Lung (tissue), 12 donors: Measurements from ENCODE around the gene RPH3AL. TPM values are rescaled to one million over a fixed set of nuclear protein-coding genes. Genes with fewer than 3 reads are reported as not detected.

ENCODE experiments used
- ATAC-seq: fragments of 200-7000 bp; cut with Tn5 transposase; one replicate; pipeline ENCODE4 v1.9.1; 2020; ENCODE audit warnings: moderate number of reproducible peaks; ENCODE audit not compliant: insufficient read depth, low FRiP score
- DNase-seq, 3 donors: peaks; one replicate each; pipeline ENCODE4 v3.0.0-alpha.2; 2013 to 2017
- H3K27ac ChIP-seq, 2 donors: one replicate each; pipeline ENCODE4 v1.5.1; 2013; ENCODE audit warnings: mild to moderate bottlenecking in 2 of 2, moderate library complexity in 2 of 2, control low read depth in 1 of 2, inconsistent platforms in 1 of 2, low read depth in 1 of 2, low read length in 1 of 2
- H3K27me3 ChIP-seq, 3 donors: one replicate each; pipeline ENCODE4 v1.5.1; 2013; ENCODE audit warnings: low read length in 2 of 3; ENCODE audit not compliant: control insufficient read depth in 3 of 3, insufficient read depth in 3 of 3
- H3K36me3 ChIP-seq, 4 donors: one replicate each; pipeline ENCODE4 v1.5.1; 2013; ENCODE audit warnings: low read length in 4 of 4, mild to moderate bottlenecking in 1 of 4, moderate library complexity in 1 of 4; ENCODE audit not compliant: control insufficient read depth in 4 of 4, insufficient read depth in 4 of 4
- H3K4me1 ChIP-seq, 5 donors: one replicate each; pipeline ENCODE4 v1.5.1; 2013; ENCODE audit warnings: low read length in 5 of 5, mild to moderate bottlenecking in 2 of 5, moderate library complexity in 1 of 5; ENCODE audit not compliant: control insufficient read depth in 5 of 5, insufficient read depth in 5 of 5
- H3K4me3 ChIP-seq: one replicate; pipeline ENCODE4 v1.5.1; 2013; ENCODE audit warnings: mild to moderate bottlenecking, control low read depth, moderate library complexity
- H3K9ac ChIP-seq, 2 donors: one replicate each; pipeline ENCODE4 v1.5.1; 2013; ENCODE audit warnings: low read length in 2 of 2, control low read depth in 1 of 2; ENCODE audit not compliant: insufficient read depth in 1 of 2
- H3K9me3 ChIP-seq, 4 donors: one replicate each; pipeline ENCODE4 v1.5.1; 2013; ENCODE audit warnings: low read length in 3 of 4, mild to moderate bottlenecking in 1 of 4, moderate library complexity in 1 of 4; ENCODE audit not compliant: control insufficient read depth in 4 of 4, insufficient read depth in 3 of 4
- WGBS, 2 donors: extraction: QIAGEN DNeasy Blood & Tissue Kit; methylation state at CpG; one replicate each; pipeline ENCODE4 v1.1.7; 2013; 5-methylcytosine and 5-hydroxymethylcytosine counted together
- polyA plus RNA-seq, 2 donors: library from polyadenylated mRNA; stranded (reverse); fragments of 200-250 nt; gene quantifications; one replicate each; pipeline ENCODE4 v1.2.1, GENCODE V29; 2013
- total RNA-seq, 2 donors: library from RNA; depleted of rRNA in 1 of 2; stranded (reverse); fragments of >200 nt in 1 of 2; gene quantifications; one replicate each; pipeline ENCODE4 v1.2.1, GENCODE V29; 2014 to 2021
- TF ChIP-seq, protein P1 (sequence below): IDR thresholded peaks from 2 replicates; pipeline ENCODE4 v1.5.1; 2012; ENCODE audit warnings: mild to moderate bottlenecking; ENCODE audit errors: control extremely low read depth, extremely low read depth
- donor health status: control.
- donor health status: control.
- donor health status: Bipolar disorder and iron deficiency.
- donor health status: healthy.
- donor health status: DM: yes; HTN: yes; CAD: no.

RPH3AL gene
- total and polyA plus RNA-seq, 4 donors: 19.5 to 76.6 (median 21.6) TPM

DNA sequence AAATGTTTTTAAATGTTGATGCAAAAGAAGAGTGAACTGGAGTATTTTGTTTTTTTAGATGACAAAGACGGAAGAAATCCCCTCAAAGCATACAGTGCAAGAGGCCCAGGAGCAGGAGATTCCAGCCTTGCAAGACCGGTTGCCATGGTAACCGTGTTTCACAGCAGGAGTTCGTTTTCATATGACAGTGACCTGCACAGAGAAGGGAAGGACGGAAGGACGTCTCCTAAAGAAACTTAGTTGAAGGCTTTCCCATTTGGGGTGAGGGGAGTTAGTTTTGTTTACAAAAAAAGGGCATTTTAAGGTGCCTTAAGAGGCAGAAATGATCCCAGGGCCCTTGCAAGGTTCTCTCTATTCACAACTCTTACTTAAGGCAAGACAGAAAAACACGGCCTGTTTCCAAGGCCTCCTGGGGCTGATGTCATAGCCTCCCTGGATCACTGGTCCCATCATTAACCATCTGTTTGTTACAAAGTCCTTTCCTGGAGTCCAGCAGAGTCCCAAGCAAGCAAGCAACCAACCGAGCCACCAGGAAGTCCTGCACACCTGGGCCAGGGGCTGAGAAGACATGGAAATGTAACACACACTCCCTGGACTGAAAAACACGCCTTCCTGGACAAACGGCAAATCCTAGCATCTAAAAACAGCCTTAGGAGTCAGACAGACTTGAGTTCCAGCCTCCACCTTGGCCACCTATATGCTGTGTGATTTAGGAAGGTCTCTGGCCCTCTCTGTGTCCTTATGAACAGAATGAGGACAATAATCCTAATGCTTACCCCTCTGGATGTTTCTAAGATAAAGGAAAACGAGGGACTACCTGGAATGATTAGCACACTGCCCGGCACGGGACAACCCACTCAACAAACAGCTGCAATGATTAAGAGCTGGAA, 30.3 kb upstream of the RPH3AL start:
- Histone ChIP-seq H3K27me3 (peaks cover 0 to 18% (median 7%) of the 10 kb centered on the region in 3 donors), H3K4me1 (peaks cover 0 to 3% (median 0%) of the 10 kb centered on the region in 5 donors), H3K4me3 (no peak overlapping the region), H3K9me3 (no peaks in the 10 kb centered on the region), H3K9ac (no peak overlapping the region), H3K27ac (no peak overlapping the region), H3K36me3 (no peaks in the 10 kb centered on the region)
- DNase-seq (peak; percentile 68 to 78 (median 73)), ATAC-seq (no peak)
- TF ChIP-seq, protein P1, sequence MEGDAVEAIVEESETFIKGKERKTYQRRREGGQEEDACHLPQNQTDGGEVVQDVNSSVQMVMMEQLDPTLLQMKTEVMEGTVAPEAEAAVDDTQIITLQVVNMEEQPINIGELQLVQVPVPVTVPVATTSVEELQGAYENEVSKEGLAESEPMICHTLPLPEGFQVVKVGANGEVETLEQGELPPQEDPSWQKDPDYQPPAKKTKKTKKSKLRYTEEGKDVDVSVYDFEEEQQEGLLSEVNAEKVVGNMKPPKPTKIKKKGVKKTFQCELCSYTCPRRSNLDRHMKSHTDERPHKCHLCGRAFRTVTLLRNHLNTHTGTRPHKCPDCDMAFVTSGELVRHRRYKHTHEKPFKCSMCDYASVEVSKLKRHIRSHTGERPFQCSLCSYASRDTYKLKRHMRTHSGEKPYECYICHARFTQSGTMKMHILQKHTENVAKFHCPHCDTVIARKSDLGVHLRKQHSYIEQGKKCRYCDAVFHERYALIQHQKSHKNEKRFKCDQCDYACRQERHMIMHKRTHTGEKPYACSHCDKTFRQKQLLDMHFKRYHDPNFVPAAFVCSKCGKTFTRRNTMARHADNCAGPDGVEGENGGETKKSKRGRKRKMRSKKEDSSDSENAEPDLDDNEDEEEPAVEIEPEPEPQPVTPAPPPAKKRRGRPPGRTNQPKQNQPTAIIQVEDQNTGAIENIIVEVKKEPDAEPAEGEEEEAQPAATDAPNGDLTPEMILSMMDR: no peak
- WGBS, 2 donors: 75 to 79% methylated on average over 13 of the region's 13 CpGs

DNA sequence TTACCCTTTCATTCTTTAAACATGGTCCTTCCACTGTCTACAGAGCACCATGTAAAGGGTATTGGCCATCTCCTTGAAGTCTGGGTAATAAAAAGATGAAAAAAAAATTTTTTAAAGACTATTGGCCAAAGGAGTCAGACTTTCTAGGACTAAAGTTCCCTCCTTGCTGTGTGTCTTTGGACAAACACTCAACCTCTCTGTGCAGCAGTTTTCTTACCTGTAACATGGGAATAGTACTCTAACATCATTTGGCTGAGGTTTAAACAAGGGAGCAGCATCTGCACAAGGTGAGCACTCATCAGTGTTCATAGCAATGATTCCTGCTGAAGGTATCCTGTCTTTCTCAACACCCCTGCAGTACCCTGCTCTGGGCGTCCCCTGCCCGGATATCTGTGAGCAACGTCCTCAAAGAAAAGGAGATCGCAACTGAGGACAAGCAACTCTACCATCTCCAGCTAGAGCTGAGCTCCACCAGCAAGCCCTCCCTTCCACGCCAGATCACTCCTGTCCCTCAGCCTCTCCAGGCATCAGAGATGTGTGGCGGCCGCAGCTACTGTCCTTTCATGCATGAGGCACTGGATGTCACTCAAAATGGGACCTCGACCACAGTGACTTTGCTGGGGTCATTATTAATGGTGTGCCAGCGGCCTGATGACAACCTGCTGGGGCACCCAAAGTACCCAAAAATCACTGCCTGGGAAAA, 29.5 kb upstream of the RPH3AL start:
- no peak for DNase-seq
- H3K27me3 ChIP-seq: peaks cover 0 to 18% (median 7%) of the 10 kb centered on the region in 3 donors
- TF ChIP-seq, protein P1: no peak
- no peaks in the 10 kb centered on the region for H3K36me3 ChIP-seq
- no peak overlapping the region for H3K27ac ChIP-seq
- 82 to 90% methylated on average over 9 of the region's 9 CpGs for WGBS, 2 donors
- H3K4me1 ChIP-seq: peaks cover 0 to 3% (median 0%) of the 10 kb centered on the region in 5 donors
- ATAC-seq: no peak
- no peaks in the 10 kb centered on the region for H3K9me3 ChIP-seq
- no peak overlapping the region for H3K4me3 ChIP-seq
- H3K9ac ChIP-seq: no peak overlapping the region

DNA sequence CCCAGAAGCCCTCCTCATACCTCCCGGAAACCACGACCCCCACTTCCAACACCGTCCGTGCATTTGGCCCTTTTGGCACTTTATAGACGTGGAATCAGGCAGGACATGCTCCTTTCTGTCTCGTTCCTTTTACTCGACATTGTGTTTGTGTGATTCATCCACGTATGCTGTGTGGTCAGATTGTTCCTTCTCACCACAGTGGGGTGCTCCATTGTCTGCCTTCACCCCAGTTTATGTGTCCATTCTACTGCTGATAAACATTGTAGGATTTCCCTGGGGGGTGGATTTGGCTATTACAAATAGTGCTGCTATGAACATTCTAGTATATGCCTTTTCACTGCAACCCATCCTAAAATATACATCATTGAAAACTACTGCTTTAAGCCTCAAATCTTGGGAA, 28.9 kb upstream of the RPH3AL start:
- Histone ChIP-seq H3K4me3 (no peak overlapping the region), H3K36me3 (no peaks in the 10 kb centered on the region), H3K9ac (no peak overlapping the region), H3K27me3 (peaks cover 0 to 16% (median 7%) of the 10 kb centered on the region in 3 donors), H3K4me1 (peaks cover 0 to 3% (median 0%) of the 10 kb centered on the region in 5 donors), H3K27ac (no peak overlapping the region), H3K9me3 (no peaks in the 10 kb centered on the region)
- 68 to 72% methylated on average over 8 of the region's 8 CpGs for WGBS, 2 donors
- no peak for DNase-seq
- TF ChIP-seq, protein P1: no peak
- no peak for ATAC-seq
